ENCODE results near the gene AGAP6.
"Not testable (repeated sequence)": the region's sequence is repeated elsewhere in the genome, so short reads cannot be mapped to it uniquely, and the experiment has no call there.

Gene AGAP6

DNA sequence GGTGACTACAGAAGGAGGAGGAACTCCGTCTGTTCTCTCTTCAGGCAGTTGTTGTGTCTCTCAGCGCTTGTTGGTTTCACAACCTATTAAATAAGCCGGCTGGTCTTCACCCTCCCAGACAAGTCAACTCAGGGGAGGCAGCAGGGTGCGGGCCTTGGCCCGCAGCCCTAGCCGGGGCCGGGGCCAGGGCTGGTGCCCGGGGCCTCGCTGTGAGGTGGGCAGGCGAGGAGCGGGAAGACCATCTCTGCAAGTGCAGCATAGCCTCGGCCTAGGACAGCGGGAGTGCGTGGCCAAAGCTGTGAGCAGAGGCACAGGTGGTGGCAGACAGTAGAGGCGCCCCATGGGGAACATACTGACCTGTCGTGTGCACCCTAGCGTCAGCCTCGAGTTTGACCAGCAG is at the start of gene AGAP6:
Gene AGAP6 (plus strand): TSS at position 31 of the 400 bp plus-strand sequence. CDS start 310 bp downstream, at position 341.
- not testable (repeated sequence) for H3K4me3 ChIP-seq, H3K27ac ChIP-seq

DNA sequence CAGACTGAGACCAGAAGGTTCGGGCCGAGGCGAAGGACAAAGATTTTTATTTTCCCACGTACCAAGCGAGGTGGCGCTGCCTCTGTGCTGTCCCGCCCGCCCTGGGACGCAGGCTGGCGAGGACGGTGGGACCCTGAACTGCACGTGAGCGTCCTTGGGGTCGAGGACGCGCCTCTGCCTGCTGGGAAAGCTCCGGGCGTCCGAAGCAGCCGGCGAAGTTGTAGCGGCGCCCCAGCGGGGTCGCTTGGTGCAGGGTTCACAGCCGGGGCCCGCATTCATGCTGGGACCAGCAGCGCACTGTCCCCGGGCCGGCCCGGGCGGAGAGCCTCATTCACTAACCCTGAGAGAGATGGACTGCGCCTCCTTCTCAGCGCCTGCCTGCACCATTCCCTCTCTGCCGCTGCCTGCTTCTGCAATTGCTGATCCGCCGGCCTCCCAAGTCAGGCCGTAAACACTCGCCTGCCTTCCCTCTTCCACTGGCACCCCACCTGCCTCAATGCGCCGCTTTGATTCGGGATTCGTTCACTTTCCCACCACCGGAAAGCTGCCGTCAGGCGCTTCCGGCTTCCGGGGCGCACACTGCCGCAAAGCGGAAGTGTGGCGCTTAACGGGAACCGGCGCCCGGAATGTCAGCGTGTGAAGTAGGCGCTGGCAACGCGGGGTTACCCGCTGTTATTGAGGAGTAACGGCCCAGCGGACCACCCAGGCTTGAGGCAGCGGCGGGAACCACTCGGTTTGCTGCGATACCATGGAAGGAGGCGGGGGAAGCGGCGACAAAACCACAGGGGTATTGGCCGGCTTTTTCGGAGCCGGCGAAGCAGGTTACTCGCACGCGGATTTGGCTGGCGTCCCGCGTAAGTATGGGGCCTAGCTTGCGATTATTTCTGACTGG is 46.5 kb upstream of the AGAP6 start, which contains the start of the genes PARG and TIMM23B:
Gene PARG (minus strand): TSS at position 581 of the 892 bp plus-strand sequence. CDS start 302 bp downstream, at position 279.
Gene TIMM23B (plus strand): TSS at position 607 of the 892 bp plus-strand sequence. CDS start 142 bp downstream, at position 749.
- Histone ChIP-seq H3K27ac (peak within 1 kb of the TSS in 20 of 21 experiments; percentile 59 to 94 (median 84)), H3K4me3 (peak within 1 kb of the TSS; percentile 88 to 98 (median 92))

DNA sequence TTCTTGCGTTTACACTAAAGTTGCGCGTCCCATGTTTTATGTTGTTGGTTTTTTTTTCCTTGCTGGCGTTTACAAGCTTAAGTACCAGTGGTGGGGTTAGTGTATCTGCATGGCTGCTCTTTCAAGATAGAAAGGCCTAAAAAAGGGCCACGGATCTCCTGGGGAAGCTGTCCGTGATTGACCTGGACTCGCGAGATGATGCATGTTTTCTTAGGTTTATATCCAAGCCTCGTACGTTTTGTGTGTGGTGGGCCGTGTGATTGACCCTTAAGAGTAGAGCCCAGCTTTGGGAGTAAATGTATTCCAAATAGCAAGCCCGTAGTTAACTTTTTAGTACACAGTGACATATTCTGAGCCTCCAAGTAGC is 45.9 kb upstream of the AGAP6 start:
- Histone ChIP-seq H3K4me3 (peak overlapping the region; percentile 88 to 98 (median 92)), H3K27ac (peak overlapping the region in 20 of 21 experiments; percentile 59 to 94 (median 84))

DNA sequence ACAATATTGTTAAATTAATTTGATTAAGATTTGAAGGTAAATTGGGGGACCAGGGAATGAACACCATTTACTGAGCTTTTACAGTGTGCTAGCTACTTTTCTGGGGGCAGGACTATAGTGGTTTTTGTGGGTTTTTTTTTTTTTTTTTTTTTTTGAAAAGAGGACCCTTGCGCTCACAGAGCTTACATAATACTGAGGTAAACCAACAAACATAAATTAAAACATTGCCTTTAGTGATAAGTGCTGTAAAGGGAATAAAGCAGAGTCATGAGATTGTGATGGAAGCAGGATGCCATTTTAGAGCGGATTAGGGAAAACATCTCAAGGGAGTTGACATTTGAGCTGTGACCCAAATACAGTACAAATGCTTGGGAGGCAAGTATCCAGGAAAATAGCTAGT is 44.6 kb upstream of the AGAP6 start:
- H3K4me3 ChIP-seq, H3K27ac ChIP-seq: not testable (repeated sequence)

GRCh38 chr10:49948142-49948541 is 40.1 kb upstream of the AGAP6 start:
- H3K4me3 ChIP-seq, H3K27ac ChIP-seq: not testable (repeated sequence)

DNA sequence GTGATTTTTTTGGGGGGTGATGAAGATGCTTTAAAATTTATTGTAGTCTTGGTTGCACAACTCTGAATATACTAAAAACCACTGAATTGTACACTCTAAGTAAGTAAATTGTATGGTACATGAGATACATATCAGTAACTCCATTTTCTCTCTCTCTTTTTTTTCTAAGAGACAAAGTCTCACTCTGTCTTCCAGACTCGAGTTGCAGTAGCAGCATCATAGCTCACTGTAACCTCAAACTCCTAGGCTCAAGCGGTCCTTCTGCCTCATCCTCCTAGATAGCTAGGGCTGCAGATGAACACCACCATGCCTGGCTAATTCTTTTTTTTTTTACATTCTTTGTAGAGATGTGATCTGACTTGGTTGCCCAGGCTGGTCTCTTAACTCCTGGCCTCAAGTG is 39.5 kb upstream of the AGAP6 start:
- H3K27ac ChIP-seq, H3K4me3 ChIP-seq: not testable (repeated sequence)

GRCh38 chr10:49952006-49952405 is 36.2 kb upstream of the AGAP6 start:
- H3K27ac ChIP-seq = not testable (repeated sequence)

GRCh38 chr10:49953122-49953521 is 35.1 kb upstream of the AGAP6 start:
- H3K27ac ChIP-seq, H3K4me3 ChIP-seq: not testable (repeated sequence)

More at GRCh38 chr10:49952006-49952405, 36.2 kb upstream of the AGAP6 start:
- H3K4me3 ChIP-seq = not testable (repeated sequence)

GRCh38 chr10:49970331-49970857 is 17.8 kb upstream of the AGAP6 start:
- H3K4me3 ChIP-seq, H3K27ac ChIP-seq: not testable (repeated sequence)

- not testable (repeated sequence) for H3K27ac ChIP-seq
Measured at GRCh38 chr10:49971466-49971865, 16.7 kb upstream of the AGAP6 start.

DNA sequence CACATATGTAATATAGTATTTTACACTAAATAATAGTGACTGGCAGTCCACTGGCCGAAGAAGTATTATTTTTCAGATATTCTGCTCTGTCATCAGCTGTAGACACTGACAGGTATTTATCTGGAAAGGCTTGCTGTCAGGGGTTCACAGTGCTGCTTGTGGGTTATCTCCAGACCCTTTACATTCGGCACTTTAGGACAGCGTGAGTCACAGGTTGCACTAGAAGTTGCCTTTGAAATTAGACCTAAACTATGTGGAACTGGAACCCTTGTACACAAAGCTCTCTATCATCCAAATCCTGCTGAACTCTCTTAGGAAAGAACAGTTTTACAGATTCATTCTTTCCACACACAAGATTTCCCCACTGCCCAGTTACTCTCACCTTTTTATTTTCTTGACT is 16.1 kb upstream of the AGAP6 start:
- not testable (repeated sequence) for H3K4me3 ChIP-seq

More at GRCh38 chr10:49971466-49971865, 16.7 kb upstream of the AGAP6 start:
- not testable (repeated sequence) for H3K4me3 ChIP-seq

DNA sequence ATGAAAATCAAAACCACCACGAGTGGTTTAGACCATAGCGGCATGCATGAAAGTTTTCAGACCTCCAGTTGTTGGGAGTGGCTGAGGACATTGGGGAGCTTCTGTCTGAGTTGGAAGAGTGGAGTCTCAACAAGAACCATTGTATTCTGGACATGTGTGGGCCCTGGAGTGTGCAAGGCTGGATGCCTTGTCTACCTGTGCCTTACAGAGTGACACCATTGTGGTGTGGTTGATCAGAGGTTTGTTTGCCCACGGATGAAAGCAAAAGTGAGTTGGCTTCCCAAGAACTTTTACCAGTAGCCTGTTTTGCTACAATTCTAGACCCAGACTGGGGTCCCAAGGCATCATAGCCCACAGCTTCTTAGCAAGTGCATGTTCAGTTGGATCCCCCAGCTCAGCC is 10.4 kb upstream of the AGAP6 start:
- not testable (repeated sequence) for H3K27ac ChIP-seq, H3K4me3 ChIP-seq

More for the DNA sequence above, 16.1 kb upstream of the AGAP6 start:
- H3K27ac ChIP-seq = not testable (repeated sequence)

- H3K27ac ChIP-seq, H3K4me3 ChIP-seq: not testable (repeated sequence)
Measured at GRCh38 chr10:49987207-49987606, 999 bp upstream of the AGAP6 start.

- not testable (repeated sequence) for H3K4me3 ChIP-seq, H3K27ac ChIP-seq
Measured at GRCh38 chr10:49995321-49995720, 7.1 kb downstream of the AGAP6 start.

GRCh38 chr10:50014024-50014423 is 25.8 kb downstream of the AGAP6 start:
- not testable (repeated sequence) for H3K27ac ChIP-seq

DNA sequence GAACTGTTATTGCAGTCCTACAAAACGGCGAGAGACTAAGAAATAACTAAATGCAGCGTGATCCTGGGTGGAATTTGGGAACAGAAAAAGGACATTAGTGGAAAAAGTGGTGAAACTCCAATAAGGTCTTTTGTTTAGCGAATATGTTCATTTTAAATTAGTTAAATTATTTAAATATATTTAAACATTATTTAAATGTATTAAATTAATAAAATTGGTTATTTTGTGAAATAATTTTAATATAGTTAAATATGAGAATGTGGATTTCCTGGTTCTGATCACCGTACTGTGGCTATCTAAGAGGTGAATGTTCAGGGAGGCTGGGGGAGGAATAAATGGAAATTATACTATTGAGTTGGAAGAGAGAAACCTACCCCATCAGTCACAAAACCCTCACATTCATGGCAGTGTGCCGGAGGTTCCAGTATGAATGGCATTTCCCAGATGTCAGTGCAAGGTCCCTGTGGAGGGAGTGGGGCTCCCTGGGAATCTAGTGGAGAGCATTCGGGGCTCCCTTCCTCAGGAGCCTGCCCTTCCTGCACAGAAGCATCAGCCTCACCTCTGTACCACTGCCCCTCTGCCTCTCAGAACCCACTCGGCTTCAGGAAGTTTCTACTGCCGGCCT is 27.5 kb downstream of the AGAP6 start:
- H3K27ac ChIP-seq = peak overlapping the region in 1 of 21 experiments; percentile 44
- not testable (repeated sequence) for H3K4me3 ChIP-seq

More at GRCh38 chr10:50014024-50014423, 25.8 kb downstream of the AGAP6 start:
- H3K4me3 ChIP-seq = not testable (repeated sequence)

GRCh38 chr10:50016926-50017325 is 28.7 kb downstream of the AGAP6 start:
- peak overlapping the region in 1 of 21 experiments; percentile 44 for H3K27ac ChIP-seq
- H3K4me3 ChIP-seq = not testable (repeated sequence)

GRCh38 chr10:50017646-50018045 is 29.4 kb downstream of the AGAP6 start:
- not testable (repeated sequence) for H3K27ac ChIP-seq, H3K4me3 ChIP-seq

- not testable (repeated sequence) for H3K27ac ChIP-seq, H3K4me3 ChIP-seq
Measured at GRCh38 chr10:50019279-50019678, 31.1 kb downstream of the AGAP6 start.

GRCh38 chr10:50020451-50021024 is 32.3 kb downstream of the AGAP6 start:
- not testable (repeated sequence) for H3K4me3 ChIP-seq

More at GRCh38 chr10:50020451-50021024, 32.3 kb downstream of the AGAP6 start:
- H3K27ac ChIP-seq = not testable (repeated sequence)
